AG09319 (cell line): ENCODE results near the gene C1orf210.

Source experiments
- DNase-seq: peaks from one replicate; pipeline ENCODE4 v3.0.0-alpha.2; 2010; ENCODE audit warnings: low read depth; ENCODE audit errors: extremely low read depth
- TF ChIP-seq, protein P1 (sequence below): IDR thresholded peaks from 2 replicates; pipeline ENCODE4 v1.5.1; 2011; ENCODE audit warnings: low read depth, mild to moderate bottlenecking, inconsistent platforms, low read length, moderate library complexity

Gene C1orf210

DNA sequence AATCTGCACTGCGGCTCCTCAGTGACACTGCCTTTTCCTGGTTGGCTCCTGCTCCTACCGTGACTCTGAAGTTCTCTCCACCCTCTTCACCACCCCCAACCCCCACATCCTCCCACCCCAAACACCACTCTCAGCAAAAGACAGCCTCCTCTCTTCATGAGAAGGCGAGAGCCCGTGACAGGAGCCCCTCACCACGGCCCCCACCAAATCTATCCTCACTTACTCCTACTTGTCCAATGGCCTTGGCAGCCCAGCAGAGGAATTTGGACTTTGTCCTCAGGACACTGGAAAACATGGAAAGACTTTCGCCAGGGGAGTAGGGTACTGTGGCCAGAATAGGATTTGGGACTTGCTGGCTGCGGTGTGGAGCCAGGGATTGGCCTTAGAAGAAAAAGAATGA is 8.7 kb downstream of the C1orf210 start:
- DNase-seq, result no peak
- TF ChIP-seq, protein P1, sequence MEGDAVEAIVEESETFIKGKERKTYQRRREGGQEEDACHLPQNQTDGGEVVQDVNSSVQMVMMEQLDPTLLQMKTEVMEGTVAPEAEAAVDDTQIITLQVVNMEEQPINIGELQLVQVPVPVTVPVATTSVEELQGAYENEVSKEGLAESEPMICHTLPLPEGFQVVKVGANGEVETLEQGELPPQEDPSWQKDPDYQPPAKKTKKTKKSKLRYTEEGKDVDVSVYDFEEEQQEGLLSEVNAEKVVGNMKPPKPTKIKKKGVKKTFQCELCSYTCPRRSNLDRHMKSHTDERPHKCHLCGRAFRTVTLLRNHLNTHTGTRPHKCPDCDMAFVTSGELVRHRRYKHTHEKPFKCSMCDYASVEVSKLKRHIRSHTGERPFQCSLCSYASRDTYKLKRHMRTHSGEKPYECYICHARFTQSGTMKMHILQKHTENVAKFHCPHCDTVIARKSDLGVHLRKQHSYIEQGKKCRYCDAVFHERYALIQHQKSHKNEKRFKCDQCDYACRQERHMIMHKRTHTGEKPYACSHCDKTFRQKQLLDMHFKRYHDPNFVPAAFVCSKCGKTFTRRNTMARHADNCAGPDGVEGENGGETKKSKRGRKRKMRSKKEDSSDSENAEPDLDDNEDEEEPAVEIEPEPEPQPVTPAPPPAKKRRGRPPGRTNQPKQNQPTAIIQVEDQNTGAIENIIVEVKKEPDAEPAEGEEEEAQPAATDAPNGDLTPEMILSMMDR, result no peak

DNA sequence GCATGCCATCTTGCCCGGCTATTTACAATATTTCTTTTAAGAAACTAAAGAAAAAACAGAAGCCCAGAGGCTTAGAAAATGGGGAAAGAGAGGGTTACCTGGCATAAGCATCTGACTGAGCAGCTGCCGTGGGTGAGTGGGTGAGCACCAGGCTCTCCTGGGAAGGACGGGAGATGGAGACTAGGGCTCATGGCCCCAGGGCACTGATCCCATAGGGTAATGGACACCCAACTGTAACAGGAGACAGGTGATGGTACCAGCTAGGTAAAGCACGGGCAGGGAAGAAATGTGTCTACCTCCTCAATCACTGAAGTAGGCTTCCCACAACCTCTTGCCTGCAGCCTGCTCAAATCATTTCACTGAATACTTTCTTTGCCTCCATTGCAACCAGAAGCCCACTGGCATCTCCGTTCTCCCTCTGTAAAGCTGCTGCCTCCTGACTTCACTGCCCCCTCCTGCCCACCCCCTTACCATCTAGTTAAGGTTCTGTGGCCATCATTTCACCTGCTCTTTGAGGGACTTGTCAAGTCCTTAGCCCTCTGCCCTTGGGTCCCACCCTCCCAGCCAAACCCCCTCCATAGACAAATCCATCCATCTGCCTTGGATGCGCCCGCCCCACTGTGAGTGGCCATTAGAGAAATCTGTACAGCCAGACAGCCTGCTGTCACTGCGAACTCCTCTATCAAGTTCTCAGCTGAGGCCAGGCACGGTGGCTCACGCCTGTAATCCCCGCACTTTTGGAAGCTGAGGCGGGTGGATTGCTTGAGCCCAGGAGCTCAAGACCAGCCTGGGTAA is 9.4 kb downstream of the C1orf210 start:
- TF ChIP-seq, protein P1, result no peak

GRCh38 chr1:43274804-43275180 is 10.6 kb downstream of the C1orf210 start:
- TF ChIP-seq, protein P1, result no peak
- DNase-seq, result no peak

More for the DNA sequence above, 9.4 kb downstream of the C1orf210 start:
- no peak for DNase-seq

DNA sequence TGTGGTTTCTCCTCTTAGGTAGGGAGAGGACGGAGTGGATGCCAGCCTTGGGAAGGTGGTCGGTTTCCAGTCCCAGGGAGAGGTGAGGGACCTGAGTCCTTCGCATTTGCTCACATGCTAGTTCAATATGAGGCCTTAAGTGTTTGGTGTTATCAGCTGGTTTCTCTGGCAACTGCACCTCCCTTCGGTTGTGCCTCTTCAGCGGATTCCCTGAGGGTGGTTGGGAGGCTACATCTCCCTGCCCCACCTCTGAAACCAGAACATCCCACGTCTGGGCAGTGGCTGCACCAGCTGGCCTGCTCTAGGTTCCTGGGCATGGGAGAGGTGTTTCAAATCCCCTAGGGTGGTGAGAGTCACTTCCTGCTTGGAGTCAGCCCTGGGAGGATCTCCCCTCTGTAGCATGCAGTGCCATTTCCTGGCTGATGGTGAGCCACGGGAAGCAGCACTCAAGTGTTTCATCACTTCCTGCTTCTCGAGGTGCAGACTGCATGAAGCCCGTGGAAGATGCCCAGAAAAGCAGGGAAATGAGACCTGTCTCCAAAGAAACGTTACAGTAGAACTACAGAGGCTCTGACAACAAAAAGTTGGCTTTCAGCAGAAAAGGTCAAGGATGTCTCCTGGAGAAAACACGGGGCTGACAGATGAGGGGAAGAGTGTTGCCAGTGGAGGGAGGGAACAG is 11.1 kb downstream of the C1orf210 start:
- no peak for DNase-seq
- TF ChIP-seq, protein P1, result no peak

DNA sequence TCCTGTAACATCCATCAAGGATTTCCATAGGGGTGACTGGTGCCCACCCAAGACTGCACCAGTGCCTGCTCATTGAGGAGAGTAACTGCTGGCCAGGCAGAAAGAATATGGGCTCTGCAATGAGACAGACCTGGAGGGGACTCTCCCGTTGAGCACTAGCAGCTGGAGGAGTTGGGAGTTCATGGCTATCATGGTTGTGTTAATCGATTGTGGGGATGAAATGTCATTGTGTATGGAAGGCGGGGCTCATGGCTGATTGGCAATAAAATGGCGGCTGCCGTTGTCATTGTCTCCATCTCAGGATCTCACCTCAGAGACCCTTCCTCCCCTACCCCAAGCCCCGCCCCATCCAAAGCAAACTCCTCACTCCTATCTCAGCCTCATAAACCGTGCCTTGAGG is 11.7 kb downstream of the C1orf210 start:
- TF ChIP-seq, protein P1, result no peak

DNA sequence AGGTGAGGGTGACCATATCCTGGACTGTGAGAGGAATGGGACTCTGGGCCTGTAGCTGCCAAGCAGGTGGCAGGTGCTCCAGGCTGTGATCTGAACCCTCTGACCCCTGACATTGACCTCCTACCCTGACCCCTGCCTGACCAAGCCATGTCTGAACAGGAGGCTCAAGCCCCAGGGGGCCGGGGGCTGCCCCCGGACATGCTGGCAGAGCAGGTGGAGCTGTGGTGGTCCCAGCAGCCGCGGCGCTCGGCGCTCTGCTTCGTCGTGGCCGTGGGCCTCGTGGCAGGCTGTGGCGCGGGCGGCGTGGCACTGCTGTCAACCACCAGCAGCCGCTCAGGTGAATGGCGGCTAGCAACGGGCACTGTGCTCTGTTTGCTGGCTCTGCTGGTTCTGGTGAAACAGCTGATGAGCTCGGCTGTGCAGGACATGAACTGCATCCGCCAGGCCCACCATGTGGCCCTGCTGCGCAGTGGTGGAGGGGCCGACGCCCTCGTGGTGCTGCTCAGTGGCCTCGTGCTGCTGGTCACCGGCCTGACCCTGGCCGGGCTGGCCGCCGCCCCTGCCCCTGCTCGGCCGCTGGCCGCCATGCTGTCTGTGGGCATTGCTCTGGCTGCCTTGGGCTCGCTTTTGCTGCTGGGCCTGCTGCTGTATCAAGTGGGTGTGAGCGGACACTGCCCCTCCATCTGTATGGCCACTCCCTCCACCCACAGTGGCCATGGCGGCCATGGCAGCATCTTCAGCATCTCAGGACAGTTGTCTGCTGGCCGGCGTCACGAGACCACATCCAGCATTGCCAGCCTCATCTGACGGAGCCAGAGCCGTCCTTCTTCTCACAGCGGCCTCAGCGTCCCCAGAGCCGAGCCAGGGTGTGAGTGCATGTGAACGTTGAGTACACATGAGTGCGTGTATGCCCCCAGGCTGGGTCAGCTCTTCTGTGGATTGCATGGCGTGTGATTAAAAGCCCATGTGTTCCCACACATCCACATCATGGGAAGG is 12.5 kb downstream of the C1orf210 start:
- TF ChIP-seq, protein P1, result no peak
- DNase-seq, result no peak

More for the DNA sequence above, 11.7 kb downstream of the C1orf210 start:
- DNase-seq, result no peak
